Measurements from ENCODE around the gene KBTBD13.

The KBTBD13 gene

DNA sequence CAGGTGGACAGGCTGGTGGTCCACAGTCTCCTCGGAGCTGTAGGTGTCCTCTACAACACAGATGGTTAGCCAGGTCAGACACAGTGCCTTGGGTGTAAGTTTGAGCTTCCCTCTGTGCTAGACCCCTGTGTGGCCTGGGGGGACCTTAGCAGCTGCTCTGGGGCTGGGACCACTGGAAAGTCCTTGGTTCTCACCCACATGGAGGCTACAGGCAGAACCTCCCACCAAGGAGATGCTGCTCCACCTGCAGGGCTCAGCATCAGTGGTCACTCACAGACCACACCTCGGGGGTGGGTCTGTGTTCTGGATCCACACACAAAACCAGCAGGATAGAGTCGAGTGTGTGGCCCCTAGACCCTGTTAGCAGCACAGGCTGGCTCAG is 17.2 kb upstream of the KBTBD13 start:
- DNase-seq (ENCODE audit: insufficient read length, low spot score) (no peak), FAIRE-seq (no peak)
- TF ChIP-seq SPI1 (IDR thresholded peaks at IDR 0.05; ENCODE audit: low read depth, low read length) (no peak), POU2F2 (IDR thresholded peaks at IDR 0.05; ENCODE audit: low read depth, low read length) (no peak), POLR2A (IDR thresholded peaks at IDR 0.05; ENCODE audit: low read depth, low read length) (no peak), PAX5 (IDR thresholded peaks at IDR 0.05; ENCODE audit: insufficient read depth, low read length, severe bottlenecking) (no peak), POLR2AphosphoS5 (IDR thresholded peaks at IDR 0.05; ENCODE audit: low read depth, low read length) (no peak), TAF1 (IDR thresholded peaks at IDR 0.05; ENCODE audit: low read depth, low read length) (no peak)

DNA sequence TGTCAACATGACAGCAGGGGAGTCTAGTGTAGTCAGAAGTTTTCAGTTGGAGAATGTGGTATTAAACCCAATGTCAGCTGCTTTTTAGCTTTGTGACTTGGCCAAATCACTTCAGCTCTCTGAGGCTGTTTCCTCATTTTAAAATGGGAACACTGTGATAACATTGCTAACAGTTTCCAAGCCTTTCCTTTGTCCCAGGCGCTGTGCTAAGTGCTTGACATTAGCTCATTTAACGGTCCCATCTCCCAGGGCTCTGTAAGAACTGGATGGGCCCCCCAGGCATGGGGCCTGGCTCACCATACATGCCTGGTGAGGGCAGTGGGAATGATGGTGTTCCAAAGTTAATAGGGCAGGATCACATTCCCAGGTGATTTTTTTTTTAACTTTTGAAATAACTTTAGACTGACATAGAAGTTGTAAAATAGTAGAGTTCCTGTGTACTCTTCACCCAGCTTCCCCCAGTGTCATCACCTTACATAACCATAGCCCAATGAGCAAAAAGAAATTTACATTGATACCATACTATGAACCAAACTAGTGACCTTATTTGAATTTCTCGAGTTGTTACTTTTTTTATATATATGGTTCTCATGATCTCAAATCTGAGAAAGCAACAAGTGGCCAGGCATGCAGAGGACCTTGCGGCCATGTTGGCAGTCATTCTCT is 16.5 kb upstream of the KBTBD13 start:
- DNase-seq (ENCODE audit: insufficient read length, low spot score) (no peak), FAIRE-seq (no peak)
- TF ChIP-seq PAX5 (IDR thresholded peaks at IDR 0.05; ENCODE audit: insufficient read depth, low read length, severe bottlenecking) (no peak), SPI1 (IDR thresholded peaks at IDR 0.05; ENCODE audit: low read depth, low read length) (no peak), TAF1 (IDR thresholded peaks at IDR 0.05; ENCODE audit: low read depth, low read length) (no peak), POLR2A (IDR thresholded peaks at IDR 0.05; ENCODE audit: low read depth, low read length) (no peak), POLR2AphosphoS5 (IDR thresholded peaks at IDR 0.05; ENCODE audit: low read depth, low read length) (no peak), POU2F2 (IDR thresholded peaks at IDR 0.05; ENCODE audit: low read depth, low read length) (no peak)

DNA sequence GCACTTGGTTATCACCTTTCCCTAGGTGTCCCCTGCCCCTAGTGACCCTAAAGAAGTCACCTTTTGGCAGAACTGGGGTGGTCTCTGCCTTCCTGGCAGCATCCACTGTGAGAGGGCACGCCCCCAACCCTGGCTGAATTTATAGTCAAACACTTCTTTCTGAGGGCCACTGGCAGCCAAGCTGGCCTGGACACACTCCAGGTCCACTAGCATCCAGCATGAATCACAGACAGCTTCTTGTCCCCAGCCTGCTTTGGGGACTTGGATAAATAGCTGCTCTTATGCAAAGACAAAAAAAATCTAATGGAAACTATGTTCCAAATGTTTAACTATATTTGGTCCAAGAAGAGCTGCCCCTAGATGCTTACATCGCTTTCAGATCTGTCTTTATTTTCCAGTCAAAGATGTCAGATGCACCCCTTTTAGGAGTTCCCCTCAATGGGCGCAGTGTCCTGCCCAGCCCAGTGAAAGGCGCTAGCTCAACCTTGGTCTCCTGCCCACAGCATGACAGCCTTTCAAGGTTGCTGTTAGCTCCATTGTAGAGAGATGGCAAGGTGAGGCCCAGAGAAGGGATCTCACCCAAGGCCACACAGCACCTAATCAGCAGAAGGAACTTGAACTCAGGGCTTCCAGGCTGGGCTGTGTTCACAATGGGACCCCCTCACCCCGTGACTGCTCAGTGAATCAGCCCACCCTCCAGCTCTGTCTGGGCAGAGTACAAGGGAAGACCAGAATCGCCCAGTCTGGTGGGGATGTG is 15.7 kb upstream of the KBTBD13 start:
- DNase-seq (ENCODE audit: insufficient read length, low spot score) (no peak), FAIRE-seq (no peak)
- TF ChIP-seq POLR2A (IDR thresholded peaks at IDR 0.05; ENCODE audit: low read depth, low read length) (no peak), SPI1 (IDR thresholded peaks at IDR 0.05; ENCODE audit: low read depth, low read length) (no peak), TAF1 (IDR thresholded peaks at IDR 0.05; ENCODE audit: low read depth, low read length) (no peak), POU2F2 (IDR thresholded peaks at IDR 0.05; ENCODE audit: low read depth, low read length) (no peak), PAX5 (IDR thresholded peaks at IDR 0.05; ENCODE audit: insufficient read depth, low read length, severe bottlenecking) (no peak), POLR2AphosphoS5 (IDR thresholded peaks at IDR 0.05; ENCODE audit: low read depth, low read length) (no peak)

DNA sequence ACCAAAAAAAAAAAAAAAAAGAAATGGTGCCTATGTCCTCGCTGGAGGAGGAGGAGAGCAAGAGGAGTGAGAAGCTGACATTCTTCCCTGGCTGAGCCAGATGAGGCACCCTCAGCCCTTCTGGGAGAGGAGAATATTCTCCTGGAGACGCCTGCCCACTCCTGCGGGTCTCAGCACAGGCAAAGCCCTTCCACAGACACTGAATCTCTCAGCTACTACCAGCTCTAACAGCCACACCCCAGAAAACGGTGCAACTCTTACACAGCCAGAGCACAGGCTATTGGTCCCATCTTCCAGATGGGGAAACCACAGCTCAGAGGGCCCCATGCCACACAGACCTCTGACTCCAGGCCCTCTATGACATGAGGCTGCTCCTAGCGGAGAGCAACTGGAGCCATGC is 14.5 kb upstream of the KBTBD13 start:
- no peak for FAIRE-seq
- TF ChIP-seq POU2F2 (IDR thresholded peaks at IDR 0.05; ENCODE audit: low read depth, low read length) (no peak), POLR2AphosphoS5 (IDR thresholded peaks at IDR 0.05; ENCODE audit: low read depth, low read length) (no peak), SPI1 (IDR thresholded peaks at IDR 0.05; ENCODE audit: low read depth, low read length) (no peak), PAX5 (IDR thresholded peaks at IDR 0.05; ENCODE audit: insufficient read depth, low read length, severe bottlenecking) (no peak)
- DNase-seq (ENCODE audit: insufficient read length, low spot score) = no peak

DNA sequence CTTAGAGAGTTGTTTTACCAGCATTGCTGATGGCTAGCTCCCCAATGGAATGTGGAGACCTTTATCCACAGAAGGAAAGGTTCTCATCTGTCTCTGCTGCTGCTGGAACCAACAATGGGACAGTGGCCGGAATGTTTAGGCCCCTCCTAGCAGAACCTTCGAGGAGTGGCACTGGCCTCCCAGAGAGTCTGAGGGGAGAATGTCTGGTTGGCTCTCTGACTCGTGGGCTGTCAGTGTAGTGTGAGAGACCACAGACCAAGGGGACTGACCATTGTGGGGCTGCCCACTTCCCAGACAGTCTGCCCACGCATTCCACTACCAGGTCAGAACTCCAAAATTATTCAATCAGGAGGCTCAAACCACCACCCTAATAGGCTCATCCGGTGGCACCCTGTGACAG is 13.8 kb upstream of the KBTBD13 start:
- FAIRE-seq (no peak), DNase-seq (ENCODE audit: insufficient read length, low spot score) (no peak)
- TF ChIP-seq TAF1 (IDR thresholded peaks at IDR 0.05; ENCODE audit: low read depth, low read length) (no peak), POU2F2 (IDR thresholded peaks at IDR 0.05; ENCODE audit: low read depth, low read length) (no peak), POLR2AphosphoS5 (IDR thresholded peaks at IDR 0.05; ENCODE audit: low read depth, low read length) (no peak), POLR2A (IDR thresholded peaks at IDR 0.05; ENCODE audit: low read depth, low read length) (no peak), SPI1 (IDR thresholded peaks at IDR 0.05; ENCODE audit: low read depth, low read length) (no peak), PAX5 (IDR thresholded peaks at IDR 0.05; ENCODE audit: insufficient read depth, low read length, severe bottlenecking) (no peak)

DNA sequence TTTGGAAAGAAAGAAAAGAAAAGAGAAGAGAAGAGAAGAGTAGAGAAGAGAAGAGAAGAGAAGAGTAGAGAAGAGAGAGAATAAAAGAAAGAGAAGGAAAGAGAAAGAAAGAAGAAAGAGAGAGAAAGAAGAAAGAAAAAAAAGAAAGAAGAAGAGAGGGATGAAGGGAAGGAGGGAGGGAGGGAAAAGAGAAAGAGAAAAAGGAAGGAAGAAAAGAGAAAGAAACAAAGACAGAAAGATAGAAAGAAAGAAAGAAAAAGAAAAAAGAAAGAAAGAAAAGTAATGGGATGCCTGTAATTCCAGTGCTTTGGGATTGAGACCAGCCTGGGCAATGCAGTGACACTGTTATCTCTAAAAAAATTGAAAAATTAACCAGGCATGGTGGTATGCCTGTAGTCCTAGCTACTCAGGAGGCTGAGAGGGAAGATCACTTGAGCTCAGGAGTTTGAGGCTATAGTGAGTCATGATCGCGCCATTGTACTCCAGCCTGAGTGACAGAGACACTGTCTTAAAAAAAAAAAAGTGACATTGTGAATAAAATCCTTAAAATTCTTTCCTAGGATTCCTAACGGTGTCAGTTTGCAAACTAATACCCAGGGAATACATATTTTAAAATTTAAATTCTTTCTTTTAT is 10.4 kb upstream of the KBTBD13 start:
- TF ChIP-seq PAX5 (IDR thresholded peaks at IDR 0.05; ENCODE audit: insufficient read depth, low read length, severe bottlenecking) = no peak
- no peak for TF ChIP-seq POLR2AphosphoS5 (IDR thresholded peaks at IDR 0.05; ENCODE audit: low read depth, low read length)
- no peak for TF ChIP-seq TAF1 (IDR thresholded peaks at IDR 0.05; ENCODE audit: low read depth, low read length)
- TF ChIP-seq POLR2A (IDR thresholded peaks at IDR 0.05; ENCODE audit: low read depth, low read length) = no peak
- no peak for TF ChIP-seq SPI1 (IDR thresholded peaks at IDR 0.05; ENCODE audit: low read depth, low read length)
- FAIRE-seq (no peak), DNase-seq (ENCODE audit: insufficient read length, low spot score) (no peak)

DNA sequence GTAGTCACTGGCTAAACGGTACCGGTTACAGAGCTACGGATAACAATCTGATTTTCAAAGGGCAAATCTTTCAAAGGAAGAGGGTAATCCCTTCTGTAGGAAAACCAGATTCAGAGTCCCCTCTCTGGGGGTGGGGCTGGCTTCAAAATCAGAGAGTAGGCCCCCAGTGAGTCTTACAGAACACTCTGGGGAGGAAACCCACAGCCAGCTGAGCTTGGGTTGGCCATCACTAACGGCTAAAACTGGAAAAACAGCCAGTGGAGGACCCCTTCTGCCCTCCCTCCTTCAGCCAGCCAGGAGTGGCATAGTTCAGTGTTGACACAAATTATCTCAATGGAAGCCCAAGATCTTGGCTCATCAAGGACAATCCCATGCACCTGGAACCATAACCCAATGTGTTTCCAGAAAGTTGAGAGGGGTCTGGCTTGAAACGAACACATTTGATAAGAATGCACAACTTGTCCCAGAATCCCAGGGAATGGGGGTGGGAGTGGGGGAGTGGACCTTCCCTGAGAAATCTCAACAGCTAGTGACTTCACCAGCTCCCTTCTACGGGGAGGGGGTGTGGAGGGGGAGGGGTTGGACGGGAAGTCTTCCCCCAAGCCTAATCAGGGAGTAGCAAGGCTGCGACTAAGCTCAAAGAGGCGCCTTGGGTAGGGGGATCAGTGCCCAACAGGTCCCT is 9.8 kb upstream of the KBTBD13 start:
- TF ChIP-seq PAX5 (IDR thresholded peaks at IDR 0.05; ENCODE audit: insufficient read depth, low read length, severe bottlenecking) (no peak), POU2F2 (IDR thresholded peaks at IDR 0.05; ENCODE audit: low read depth, low read length) (no peak)
- no peak for FAIRE-seq
- DNase-seq (ENCODE audit: insufficient read length, low spot score) = no peak

DNA sequence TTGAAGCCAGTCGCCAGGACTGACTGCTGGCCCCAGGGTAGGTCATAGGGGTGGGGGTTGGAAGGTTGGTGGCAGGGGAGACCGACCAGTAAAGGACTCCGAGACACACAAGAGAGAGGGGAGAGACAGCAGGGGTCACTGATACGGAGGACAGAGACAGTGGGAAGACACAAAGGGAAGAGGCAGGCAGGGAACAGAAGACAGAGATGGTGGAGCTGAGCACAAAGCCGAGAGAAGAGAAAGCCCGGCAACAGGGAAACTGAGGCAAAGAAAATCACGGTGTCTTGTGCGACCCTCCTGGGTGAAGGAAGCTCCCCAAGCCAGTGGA is 9.3 kb upstream of the KBTBD13 start:
- TF ChIP-seq POLR2AphosphoS5 (IDR thresholded peaks at IDR 0.05; ENCODE audit: low read depth, low read length) (no peak), PAX5 (IDR thresholded peaks at IDR 0.05; ENCODE audit: insufficient read depth, low read length, severe bottlenecking) (no peak), POLR2A (IDR thresholded peaks at IDR 0.05; ENCODE audit: low read depth, low read length) (no peak), POU2F2 (IDR thresholded peaks at IDR 0.05; ENCODE audit: low read depth, low read length) (no peak), SPI1 (IDR thresholded peaks at IDR 0.05; ENCODE audit: low read depth, low read length) (no peak), TAF1 (IDR thresholded peaks at IDR 0.05; ENCODE audit: low read depth, low read length) (no peak)
- no peak for FAIRE-seq
- DNase-seq (ENCODE audit: insufficient read length, low spot score) = no peak

DNA sequence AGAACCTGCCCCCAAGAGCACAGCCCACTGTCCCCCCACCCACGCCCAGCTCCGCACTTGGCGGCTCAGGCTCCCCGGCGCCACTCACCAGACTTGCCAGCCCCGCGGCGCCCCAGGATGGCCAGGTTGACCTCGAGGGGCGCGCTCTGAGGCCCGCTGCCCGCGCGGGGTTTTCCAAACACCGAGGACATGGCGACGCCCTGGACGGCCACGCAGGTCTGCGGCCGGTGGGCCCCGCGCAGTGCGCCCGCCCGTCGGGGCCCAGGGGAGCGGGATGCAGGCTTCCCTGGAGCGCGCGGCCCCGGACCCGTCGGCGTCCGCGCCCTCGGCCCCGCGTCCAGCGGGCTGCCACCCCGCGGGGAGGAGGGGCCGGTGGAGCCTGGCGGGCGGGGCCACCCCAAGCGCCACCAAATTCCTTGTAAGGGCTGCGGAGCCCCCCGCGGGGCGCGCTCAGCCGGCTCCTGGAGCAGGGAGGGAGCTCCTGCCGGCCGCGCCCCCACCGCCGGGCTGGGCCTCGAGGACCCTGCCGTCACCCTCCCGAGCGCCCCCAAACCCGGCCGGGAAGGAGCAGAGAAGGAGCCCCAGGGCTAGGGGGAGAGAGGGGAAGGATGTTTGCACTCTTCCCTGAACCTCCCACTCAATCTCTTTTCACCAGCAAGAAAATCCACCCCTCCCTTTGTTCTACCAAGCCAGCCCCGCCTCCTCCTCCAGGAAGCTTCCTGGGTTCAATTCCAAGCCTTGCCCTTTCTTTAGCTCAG is 8.7 kb upstream of the KBTBD13 start, which contains the start of gene RASL12:
Gene RASL12 (minus strand): TSS at position 347 of the 758 bp plus-strand sequence. CDS start 156 bp downstream, at position 191.
- no peak for FAIRE-seq
- no peak for DNase-seq (ENCODE audit: insufficient read length, low spot score)
- TF ChIP-seq POU2F2 (IDR thresholded peaks at IDR 0.05; ENCODE audit: low read depth, low read length) (no peak), POLR2A (IDR thresholded peaks at IDR 0.05; ENCODE audit: low read depth, low read length) (no peak), PAX5 (IDR thresholded peaks at IDR 0.05; ENCODE audit: insufficient read depth, low read length, severe bottlenecking) (no peak), TAF1 (IDR thresholded peaks at IDR 0.05; ENCODE audit: low read depth, low read length) (no peak), POLR2AphosphoS5 (IDR thresholded peaks at IDR 0.05; ENCODE audit: low read depth, low read length) (no peak), SPI1 (IDR thresholded peaks at IDR 0.05; ENCODE audit: low read depth, low read length) (no peak)

Data from GM12891 (cell line).